ENCODE measurements around the gene IFT80. TPM values are rescaled to one million over a fixed set of nuclear protein-coding genes. Genes with fewer than 3 reads are reported as not detected.
"Not testable (repeated sequence)": the region's sequence is repeated elsewhere in the genome, so short reads cannot be mapped to it uniquely, and the experiment has no call there.

The IFT80 gene
- total RNA-seq, 1 donor from 2014 or later, result 8.9 TPM

DNA sequence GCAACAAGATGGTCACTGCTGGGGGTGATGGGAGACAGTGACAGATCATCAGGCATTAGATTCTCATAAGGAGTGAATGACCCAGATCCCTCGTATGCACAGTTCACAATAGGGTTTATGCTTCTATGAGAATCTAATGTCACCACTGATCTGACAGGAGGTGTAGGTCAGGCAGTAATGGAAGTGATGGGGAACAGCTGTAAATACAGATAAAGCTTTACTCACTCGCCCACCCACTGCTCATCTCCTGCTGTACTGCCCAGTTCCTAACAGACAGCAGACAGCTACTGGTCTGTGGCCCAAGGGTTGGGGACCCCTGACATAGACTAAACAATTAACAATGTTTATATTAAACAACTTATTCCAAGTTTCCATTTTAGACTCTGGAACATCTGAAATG is 25.4 kb downstream of the IFT80 start:
- no peak for ATAC-seq
- intact Hi-C loops (cut with DNase I), result no loop called here
- DNase-seq (ENCODE audit: missing footprints), result no peak

- intact Hi-C loops (cut with DNase I), result no loop called here
- ATAC-seq, result no peak
- no peak for DNase-seq (ENCODE audit: missing footprints)
Measured at GRCh38 chr3:160372780-160373179, 26.2 kb downstream of the IFT80 start.

GRCh38 chr3:160370987-160371857 is 27.8 kb downstream of the IFT80 start:
- ATAC-seq, result no peak
- DNase-seq (ENCODE audit: missing footprints), result no peak
- intact Hi-C loops (cut with DNase I), result no loop called here

- intact Hi-C loops (cut with DNase I), result no loop called here
- no peak for ATAC-seq
- no peak for DNase-seq (ENCODE audit: missing footprints)
Measured at GRCh38 chr3:160369784-160370183, 29.2 kb downstream of the IFT80 start.

GRCh38 chr3:160368804-160369203 is 30.2 kb downstream of the IFT80 start:
- intact Hi-C loops (cut with DNase I), result no loop called here
- DNase-seq (ENCODE audit: missing footprints) (no peak), ATAC-seq (no peak)

DNA sequence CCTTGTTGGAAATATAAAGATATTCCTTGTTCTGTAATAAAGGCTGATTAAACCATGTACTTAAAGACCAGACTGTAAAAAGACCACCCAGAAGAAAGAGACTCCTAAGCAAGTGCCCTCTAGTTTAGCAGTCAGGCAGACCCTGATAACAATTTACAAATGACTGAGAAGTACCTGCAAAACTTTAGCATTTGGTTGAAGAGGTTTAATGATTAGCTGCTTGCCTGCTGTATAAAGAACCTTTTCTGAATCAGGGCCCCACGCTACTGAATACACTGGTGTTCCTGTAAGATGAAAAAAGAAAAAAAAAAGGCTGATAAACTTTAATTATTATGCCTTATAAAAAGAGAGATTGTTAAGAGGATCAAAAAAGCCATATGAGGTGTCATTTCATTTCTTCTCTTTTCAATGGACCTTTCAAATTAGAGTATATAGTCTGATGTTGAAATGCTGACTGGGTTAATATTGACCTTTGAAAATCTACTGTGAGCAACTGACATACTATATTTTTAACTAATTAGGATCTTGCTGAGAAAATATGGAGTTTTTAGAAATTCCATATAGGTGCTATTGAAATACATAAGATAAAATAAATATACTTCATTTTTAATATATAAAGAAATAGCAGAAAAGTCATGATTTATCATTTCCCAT is 33.0 kb downstream of the IFT80 start:
- intact Hi-C loops (cut with DNase I), result no loop called here
- no peak for ATAC-seq
- no peak for DNase-seq (ENCODE audit: missing footprints)

DNA sequence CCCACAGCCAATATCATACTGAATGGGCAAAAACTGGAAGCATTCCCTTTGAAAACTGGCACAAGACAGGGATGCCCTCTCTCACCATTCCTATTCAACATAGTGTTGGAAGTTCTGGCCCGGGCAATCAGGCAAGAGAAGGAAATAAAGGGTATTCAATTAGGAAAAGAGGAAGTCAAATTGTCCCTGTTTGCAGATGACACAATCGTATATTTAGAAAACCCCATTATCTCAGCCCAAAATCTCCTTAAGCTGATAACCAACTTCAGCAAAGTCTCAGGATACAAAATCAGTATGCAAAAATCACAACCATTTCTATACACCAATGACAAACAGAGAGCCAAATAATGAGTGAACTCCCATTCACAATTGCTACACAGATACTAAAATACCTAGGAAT is 36.1 kb downstream of the IFT80 start:
- ATAC-seq; DNase-seq (ENCODE audit: missing footprints); intact Hi-C loops (cut with DNase I): not testable (repeated sequence)

DNA sequence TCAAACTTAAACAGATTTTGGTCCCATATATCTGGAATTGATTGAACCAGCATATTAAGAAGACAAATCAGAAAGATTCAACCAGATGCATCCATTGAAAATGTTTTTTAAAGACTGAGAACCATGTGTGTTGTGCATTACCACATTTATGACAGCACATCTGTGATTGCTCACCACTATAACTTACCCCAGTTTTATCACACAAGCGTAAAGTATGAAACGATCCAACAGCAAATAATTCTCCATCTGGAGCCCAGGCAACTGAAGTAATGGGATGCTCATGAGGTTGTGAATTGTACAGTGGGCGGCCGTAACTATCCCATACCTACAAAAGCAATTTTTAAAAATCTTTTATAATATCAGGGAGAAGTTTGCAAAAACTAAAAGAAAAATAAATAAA is 43.2 kb downstream of the IFT80 start:
- ATAC-seq (no peak), DNase-seq (ENCODE audit: missing footprints) (no peak)
- intact Hi-C loops (cut with DNase I), result no loop called here

DNA sequence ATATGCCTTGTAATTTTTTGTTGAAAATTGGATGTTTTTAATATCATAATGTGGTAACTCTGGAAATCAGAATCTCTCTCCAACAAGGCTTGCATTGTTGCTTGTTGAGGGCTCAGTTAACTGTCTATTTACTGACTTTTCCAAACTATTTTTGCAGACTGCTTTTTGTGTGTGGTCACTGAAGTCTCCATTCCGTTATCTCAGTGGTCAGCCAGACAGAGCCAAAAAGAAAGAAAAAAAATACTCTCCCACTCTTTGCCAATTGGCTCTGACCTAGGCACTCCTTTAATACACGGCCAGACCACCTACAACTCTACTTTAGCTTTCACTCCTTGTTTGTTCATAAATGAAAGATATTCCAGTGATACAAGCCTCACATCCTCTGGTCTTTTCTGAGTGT is 52.5 kb downstream of the IFT80 start:
- no peak for DNase-seq (ENCODE audit: missing footprints)
- ATAC-seq, result peak; percentile 50
- intact Hi-C loops (cut with DNase I), result no loop called here

DNA sequence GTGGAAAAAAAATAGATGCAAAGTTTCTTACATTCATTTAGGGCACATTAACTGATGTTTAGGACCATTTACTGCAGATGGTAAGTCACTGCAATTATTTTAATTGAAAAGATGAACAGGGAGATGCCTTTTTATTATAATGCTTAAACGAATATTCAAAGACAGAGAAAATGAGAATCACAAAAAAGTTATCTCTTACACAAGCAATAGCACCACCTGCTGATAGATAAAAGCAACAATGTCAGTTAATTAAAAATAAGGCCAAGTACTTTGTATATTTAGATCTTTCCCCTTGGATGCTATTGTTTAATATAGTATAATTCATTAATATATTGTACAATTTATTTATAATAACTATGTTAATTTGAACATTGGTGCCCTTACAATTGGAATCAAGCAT is 55.9 kb downstream of the IFT80 start:
- DNase-seq (ENCODE audit: missing footprints), result no peak
- intact Hi-C loops (cut with DNase I), result loop anchor here (5.0 kb wide), 1 partner anchor 181 kb away; no protein-coding TSS in a partner anchor
- ATAC-seq, result no peak

- DNase-seq (ENCODE audit: missing footprints) (no peak), ATAC-seq (no peak)
- intact Hi-C loops (cut with DNase I), result loop anchor here (5.0 kb wide), 1 partner anchor 178 kb away; no protein-coding TSS in a partner anchor
Measured at GRCh38 chr3:160340351-160340750, 58.7 kb downstream of the IFT80 start.

DNA sequence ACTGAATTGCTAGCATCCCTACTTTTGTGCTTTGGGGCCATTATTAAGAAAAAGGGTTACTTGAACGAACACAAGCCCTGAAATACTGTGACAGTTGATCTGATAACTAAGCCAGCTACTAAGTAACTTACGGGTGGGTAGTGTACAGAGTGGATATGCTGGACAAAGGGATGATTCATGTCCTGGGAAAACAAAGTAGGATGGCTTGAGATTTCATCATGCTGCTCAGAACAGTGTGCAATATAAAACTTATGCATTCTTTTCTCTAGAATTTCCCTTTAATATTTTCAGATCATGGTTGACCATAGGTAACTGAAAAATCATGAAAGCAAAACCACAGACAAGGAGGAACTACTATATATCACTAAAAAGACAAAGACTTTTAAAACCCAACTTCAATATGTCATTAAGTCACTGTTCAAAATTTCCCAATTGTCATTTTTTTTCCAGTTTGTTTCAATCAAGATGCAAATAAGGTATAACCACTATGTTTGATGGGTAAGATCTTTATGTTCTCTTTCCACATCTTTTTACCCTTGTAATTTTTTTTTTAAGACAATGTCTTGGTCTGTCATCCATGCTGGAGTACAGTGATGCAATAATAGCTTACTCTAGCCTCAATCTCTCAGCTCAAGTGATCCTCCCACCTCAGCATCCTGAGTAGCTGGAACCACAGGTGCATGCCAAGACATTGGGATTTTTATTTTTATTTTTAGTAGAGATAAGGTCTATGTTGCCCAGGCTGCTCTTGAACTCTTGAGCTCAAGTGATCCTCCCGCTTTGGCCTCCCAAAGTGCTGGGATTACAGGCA is 67.7 kb downstream of the IFT80 start:
- no peak for DNase-seq (ENCODE audit: missing footprints)
- intact Hi-C loops (cut with DNase I), result no loop called here
- no peak for ATAC-seq

- intact Hi-C loops (cut with DNase I), result no loop called here
- no peak for ATAC-seq
- no peak for DNase-seq (ENCODE audit: missing footprints)
Measured at GRCh38 chr3:160330690-160331089, 68.3 kb downstream of the IFT80 start.

GRCh38 chr3:160330109-160330508 is 68.9 kb downstream of the IFT80 start:
- DNase-seq (ENCODE audit: missing footprints) (no peak), ATAC-seq (no peak)
- intact Hi-C loops (cut with DNase I), result no loop called here

DNA sequence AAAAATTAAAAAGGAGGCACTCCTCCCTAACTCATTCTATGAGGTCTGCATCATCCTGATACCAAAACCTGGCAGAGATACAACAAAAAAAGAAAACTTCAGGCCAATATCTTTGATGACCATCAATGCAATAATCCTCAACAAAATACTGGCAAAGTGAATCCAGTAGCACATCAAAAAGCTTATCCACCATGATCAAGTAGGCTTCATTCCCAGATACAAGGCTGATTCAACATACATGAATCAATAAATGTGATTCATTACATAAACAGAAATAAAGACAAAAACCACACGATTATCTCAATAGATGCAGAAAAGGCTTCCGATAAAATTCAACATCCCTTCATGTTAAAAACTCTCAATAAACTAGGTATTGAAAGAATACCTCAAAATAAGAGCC is 72.7 kb downstream of the IFT80 start:
- DNase-seq (ENCODE audit: missing footprints); ATAC-seq; intact Hi-C loops (cut with DNase I): not testable (repeated sequence)

- intact Hi-C loops (cut with DNase I); ATAC-seq: not testable (repeated sequence)
Measured at GRCh38 chr3:160321821-160322220, 77.2 kb downstream of the IFT80 start.

GRCh38 chr3:160319322-160319721 is 79.7 kb downstream of the IFT80 start:
- ATAC-seq (no peak), DNase-seq (ENCODE audit: missing footprints) (no peak)
- intact Hi-C loops (cut with DNase I), result no loop called here

More at GRCh38 chr3:160321821-160322220, 77.2 kb downstream of the IFT80 start:
- not testable (repeated sequence) for DNase-seq (ENCODE audit: missing footprints)

DNA sequence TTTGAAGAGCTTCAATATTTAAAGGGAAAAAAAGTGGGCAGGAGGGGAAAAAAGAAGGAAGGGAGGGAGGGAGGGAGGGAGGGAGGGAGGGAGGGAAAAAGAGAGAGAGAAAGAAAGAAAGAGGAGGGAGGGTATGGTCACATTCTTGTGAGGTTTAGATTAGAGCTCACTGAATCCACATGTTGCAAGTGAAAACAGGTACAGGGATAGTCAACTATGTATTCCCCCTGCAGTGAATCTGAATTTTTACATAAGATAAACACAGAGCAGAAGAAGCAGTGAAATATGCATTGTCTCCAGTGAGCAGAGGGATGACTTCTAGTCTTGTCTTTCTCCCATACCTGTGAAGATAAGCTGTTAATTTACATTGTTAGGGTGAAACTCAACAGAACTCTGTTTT is 84.0 kb downstream of the IFT80 start:
- ATAC-seq, result no peak
- intact Hi-C loops (cut with DNase I), result no loop called here
- DNase-seq (ENCODE audit: missing footprints), result no peak

DNA sequence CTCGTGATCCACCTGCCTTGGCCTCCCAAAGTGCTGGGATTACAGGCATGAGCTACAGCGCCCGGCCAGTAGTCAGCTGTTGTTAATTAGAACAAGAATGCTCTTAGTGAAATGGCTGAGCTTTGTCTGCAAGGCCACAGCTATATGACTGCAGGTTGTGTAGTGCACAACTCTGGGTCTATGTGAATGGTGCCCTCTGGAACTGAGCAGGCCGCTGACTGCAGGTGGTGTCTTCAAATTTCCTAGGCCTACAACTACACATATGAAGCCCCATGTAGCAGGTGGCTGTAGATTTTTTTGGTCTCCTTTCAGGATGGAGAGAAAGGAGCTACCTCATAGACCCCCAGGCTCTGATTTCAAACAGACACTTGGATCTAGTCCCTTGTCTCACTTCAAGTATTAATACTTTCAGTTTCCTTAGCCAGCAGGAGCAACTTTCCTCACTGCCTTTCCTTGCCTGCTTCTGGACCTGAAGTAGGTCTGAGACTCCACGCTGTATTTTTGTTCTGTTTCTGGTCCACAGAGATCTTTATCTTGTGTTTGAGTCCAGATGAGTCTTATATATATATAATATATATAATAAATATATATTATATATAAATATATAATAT is 86.9 kb downstream of the IFT80 start:
- ATAC-seq (no peak), DNase-seq (ENCODE audit: missing footprints) (no peak)
- intact Hi-C loops (cut with DNase I), result no loop called here
